Fibroblast of lung (primary cell): ENCODE measurements around the gene MRNIP. TPM values are rescaled to one million over a fixed set of nuclear protein-coding genes. Genes with fewer than 3 reads are reported as not detected.
A peak's percentile ranks its signal among the peaks of the same experiment; 100 is the strongest.

ENCODE experiments used
- DNase-seq, 2 donors: peaks; one replicate each; pipeline versions ENCODE4 v3.0.0 to v3.0.0-alpha.2; 2010; ENCODE audit warnings: low read depth in 2 of 2
- H2AFZ ChIP-seq: 2 replicates; pipeline ENCODE4 v1.5.1; 2012; ENCODE audit warnings: low read length, control low read depth, inconsistent platforms
- H3K27ac ChIP-seq: 2 replicates; pipeline ENCODE4 v1.5.1; 2011; ENCODE audit warnings: low read length, control low read depth; ENCODE audit not compliant: insufficient read depth
- H3K27me3 ChIP-seq: 2 replicates; pipeline ENCODE4 v1.5.1; 2011; ENCODE audit warnings: mild to moderate bottlenecking, low read length; ENCODE audit not compliant: control insufficient read depth, insufficient read depth
- H3K36me3 ChIP-seq: 2 replicates; pipeline ENCODE4 v1.5.1; 2011; ENCODE audit warnings: low read length; ENCODE audit not compliant: control insufficient read depth, insufficient read depth
- H3K4me1 ChIP-seq: 2 replicates; pipeline ENCODE4 v1.5.1; 2011; ENCODE audit warnings: low read length; ENCODE audit not compliant: control insufficient read depth, insufficient read depth; ENCODE audit errors: extremely low read depth
- H3K4me2 ChIP-seq: 2 replicates; pipeline ENCODE4 v1.5.1; 2011; ENCODE audit warnings: low read length, control low read depth; ENCODE audit not compliant: insufficient read depth; ENCODE audit errors: extremely low read depth
- H3K4me3 ChIP-seq, 4 experiments: fragments of 200-600 bp in 1 of 4; sonication (generic) in 1 of 4; replicated peaks in 1 of 4; 2 replicates each; pipeline ENCODE4 v1.5.1; 2011 to 2016; ENCODE audit warnings: low read length in 4 of 4, low read depth in 3 of 4, mild to moderate bottlenecking in 3 of 4, control low read depth in 2 of 4, inconsistent platforms in 1 of 4, mixed read lengths in 1 of 4; ENCODE audit not compliant: insufficient read depth in 1 of 4; ENCODE audit errors: control extremely low read depth in 1 of 4
- H3K79me2 ChIP-seq: 2 replicates; pipeline ENCODE4 v1.5.1; 2012; ENCODE audit warnings: mild to moderate bottlenecking, low read length, inconsistent platforms; ENCODE audit not compliant: control insufficient read depth, insufficient read depth
- H3K9ac ChIP-seq: 2 replicates; pipeline ENCODE4 v1.5.1; 2011; ENCODE audit warnings: mild to moderate bottlenecking, low read length, control low read depth; ENCODE audit not compliant: insufficient read depth
- H3K9me3 ChIP-seq: 2 replicates; pipeline ENCODE4 v1.5.1; 2012; ENCODE audit warnings: low read depth, low read length; ENCODE audit not compliant: control insufficient read depth, insufficient read depth
- H4K20me1 ChIP-seq: 2 replicates; pipeline ENCODE4 v1.5.1; 2011; ENCODE audit warnings: low read length; ENCODE audit not compliant: control insufficient read depth, insufficient read depth; ENCODE audit errors: extremely low read depth
- EZH2 ChIP-seq: IDR thresholded peaks from 2 replicates; pipeline ENCODE4 v1.5.1; 2012; ENCODE audit warnings: low read length, control low read depth, mild to moderate bottlenecking; ENCODE audit errors: missing control alignments
- polyA plus RNA-seq, 2 donors: library from polyadenylated mRNA; depleted of rRNA in 1 of 2; stranded (reverse) in 1 of 2; unstranded in 1 of 2; fragments of >200 nt; gene quantifications; 2 replicates each; pipeline ENCODE4 v1.2.1, GENCODE V29; 2011 to 2012; ENCODE audit warnings: missing spikeins in 1 of 2
- total RNA-seq: library from RNA; depleted of rRNA; stranded (reverse); fragments of >200 nt; gene quantifications from 2 replicates; pipeline ENCODE4 v1.2.1, GENCODE V29; 2014
- TF ChIP-seq, protein P1 (sequence below), 2 donors: IDR thresholded peaks in 1 of 2; conservative IDR thresholded peaks in 1 of 2; 1 replicate in 1 of 2; 2 replicates in 1 of 2; pipeline ENCODE4 v1.5.1; 2011 to 2012; ENCODE audit warnings: low read length in 2 of 2, control low read depth in 1 of 2, inconsistent platforms in 1 of 2, low read depth in 1 of 2, mild to moderate bottlenecking in 1 of 2

The MRNIP gene
- total and polyA plus RNA-seq, 2 donors (not counting 1 experiment from before 2014, with no cell fraction given), result 8.6 to 21.0 TPM

DNA sequence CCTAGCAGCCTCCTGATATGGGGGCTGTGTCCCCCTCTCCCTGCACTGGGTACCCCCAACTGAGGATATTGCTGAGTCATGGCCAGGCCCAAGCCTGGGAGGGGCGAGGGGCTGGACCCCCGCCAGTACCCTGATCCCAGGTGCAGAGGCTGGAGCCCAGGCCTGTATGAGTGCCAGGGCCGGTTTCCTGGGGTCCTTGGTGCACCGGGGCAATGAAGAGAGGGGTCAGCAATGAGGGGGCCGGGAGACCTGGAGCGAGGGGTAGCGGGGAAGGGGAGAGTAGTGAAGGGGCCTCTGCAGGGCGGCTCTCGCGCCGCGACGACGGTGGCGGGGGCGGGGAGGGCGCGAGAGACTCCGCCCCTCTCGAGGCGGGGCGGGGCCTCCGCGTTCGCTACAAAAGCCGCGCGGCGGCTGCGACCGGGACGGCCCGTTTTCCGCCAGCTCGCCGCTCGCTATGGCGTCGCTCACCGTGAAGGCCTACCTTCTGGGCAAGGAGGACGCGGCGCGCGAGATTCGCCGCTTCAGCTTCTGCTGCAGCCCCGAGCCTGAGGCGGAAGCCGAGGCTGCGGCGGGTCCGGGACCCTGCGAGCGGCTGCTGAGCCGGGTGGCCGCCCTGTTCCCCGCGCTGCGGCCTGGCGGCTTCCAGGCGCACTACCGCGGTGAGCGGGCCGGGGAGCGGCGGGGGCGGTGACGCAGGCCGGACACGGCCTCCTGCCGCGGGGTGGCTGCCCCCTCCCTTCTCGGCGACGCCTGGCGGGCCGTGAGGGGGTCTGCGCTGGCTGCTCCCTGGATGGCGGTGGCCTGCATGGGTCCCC is 37.9 kb downstream of the MRNIP start, which contains the start of gene SQSTM1:
Gene SQSTM1, plus strand, starts transcription at position 423 of the 815 bp plus-strand sequence. Its CDS starts 32 bp downstream, at position 455.
- peaks cover 8% of the 10 kb centered on the region for H4K20me1 ChIP-seq

DNA sequence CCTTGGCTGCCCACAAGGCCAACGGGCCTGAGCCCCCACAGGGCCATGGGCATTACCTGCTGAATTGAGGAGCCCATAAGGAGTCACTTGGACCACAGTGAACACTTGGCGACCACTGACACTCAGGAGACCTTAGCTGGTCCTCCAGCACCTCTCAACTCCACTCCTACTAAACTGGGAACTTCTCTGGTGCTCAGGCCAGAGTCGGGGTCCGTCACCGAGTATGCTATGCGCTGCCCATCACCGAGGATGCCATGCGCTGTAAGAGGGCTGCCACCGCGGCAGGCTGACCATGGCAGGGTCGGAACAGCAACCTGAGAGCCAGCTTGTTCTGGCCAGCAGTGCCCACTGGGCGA is 38.5 kb downstream of the MRNIP start:
- no peak for DNase-seq

More for the DNA sequence above, 37.9 kb downstream of the MRNIP start, which contains the start of gene SQSTM1:
- TF ChIP-seq, protein P1, sequence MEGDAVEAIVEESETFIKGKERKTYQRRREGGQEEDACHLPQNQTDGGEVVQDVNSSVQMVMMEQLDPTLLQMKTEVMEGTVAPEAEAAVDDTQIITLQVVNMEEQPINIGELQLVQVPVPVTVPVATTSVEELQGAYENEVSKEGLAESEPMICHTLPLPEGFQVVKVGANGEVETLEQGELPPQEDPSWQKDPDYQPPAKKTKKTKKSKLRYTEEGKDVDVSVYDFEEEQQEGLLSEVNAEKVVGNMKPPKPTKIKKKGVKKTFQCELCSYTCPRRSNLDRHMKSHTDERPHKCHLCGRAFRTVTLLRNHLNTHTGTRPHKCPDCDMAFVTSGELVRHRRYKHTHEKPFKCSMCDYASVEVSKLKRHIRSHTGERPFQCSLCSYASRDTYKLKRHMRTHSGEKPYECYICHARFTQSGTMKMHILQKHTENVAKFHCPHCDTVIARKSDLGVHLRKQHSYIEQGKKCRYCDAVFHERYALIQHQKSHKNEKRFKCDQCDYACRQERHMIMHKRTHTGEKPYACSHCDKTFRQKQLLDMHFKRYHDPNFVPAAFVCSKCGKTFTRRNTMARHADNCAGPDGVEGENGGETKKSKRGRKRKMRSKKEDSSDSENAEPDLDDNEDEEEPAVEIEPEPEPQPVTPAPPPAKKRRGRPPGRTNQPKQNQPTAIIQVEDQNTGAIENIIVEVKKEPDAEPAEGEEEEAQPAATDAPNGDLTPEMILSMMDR (conservative IDR thresholded peaks at IDR 0.05 in 1 of 2, IDR thresholded peaks at IDR 0.05 in 1 of 2; ENCODE audit: low read depth in 1 of 2, low read length in 2 of 2), result no peak
- TF ChIP-seq EZH2, result no peak
- peak; percentile 70 to 83 for DNase-seq
- Histone ChIP-seq H3K79me2 (peaks cover 49% of the 10 kb centered on the region), H3K9ac (peak within 1 kb of the TSS; percentile 93), H3K27me3 (no peaks in the 10 kb centered on the region), H3K36me3 (peaks cover 29% of the 10 kb centered on the region), H3K9me3 (no peaks in the 10 kb centered on the region), H3K4me3 (peak within 1 kb of the TSS; percentile 85 to 100 (median 90)), H3K27ac (peak within 1 kb of the TSS; percentile 79), H2AFZ (no peak within 1 kb of the TSS), H3K4me2 (peak within 1 kb of the TSS; percentile 44), H3K4me1 (peaks cover 39% of the 10 kb centered on the region)

More for the DNA sequence above, 38.5 kb downstream of the MRNIP start:
- Histone ChIP-seq H3K27ac (peak overlapping the region; percentile 79), H3K36me3 (peaks cover 24% of the 10 kb centered on the region), H3K4me2 (peak overlapping the region; percentile 44), H3K4me1 (peaks cover 39% of the 10 kb centered on the region), H3K9ac (peak overlapping the region; percentile 93), H2AFZ (no peak overlapping the region), H3K4me3 (peak overlapping the region; percentile 22 to 96 (median 85)), H3K79me2 (peaks cover 43% of the 10 kb centered on the region), H3K27me3 (no peaks in the 10 kb centered on the region), H3K9me3 (no peaks in the 10 kb centered on the region), H4K20me1 (peaks cover 8% of the 10 kb centered on the region)
- no peak for TF ChIP-seq EZH2
- TF ChIP-seq, protein P1 (conservative IDR thresholded peaks at IDR 0.05 in 1 of 2, IDR thresholded peaks at IDR 0.05 in 1 of 2; ENCODE audit: low read depth in 1 of 2, low read length in 2 of 2), result no peak
